Measurements from ENCODE around the gene ZNF346. TPM values are rescaled to one million over a fixed set of nuclear protein-coding genes. Genes with fewer than 3 reads are reported as not detected.

The ZNF346 gene
- total RNA-seq, 1 experiment from 2014 or later = 32.5 TPM

DNA sequence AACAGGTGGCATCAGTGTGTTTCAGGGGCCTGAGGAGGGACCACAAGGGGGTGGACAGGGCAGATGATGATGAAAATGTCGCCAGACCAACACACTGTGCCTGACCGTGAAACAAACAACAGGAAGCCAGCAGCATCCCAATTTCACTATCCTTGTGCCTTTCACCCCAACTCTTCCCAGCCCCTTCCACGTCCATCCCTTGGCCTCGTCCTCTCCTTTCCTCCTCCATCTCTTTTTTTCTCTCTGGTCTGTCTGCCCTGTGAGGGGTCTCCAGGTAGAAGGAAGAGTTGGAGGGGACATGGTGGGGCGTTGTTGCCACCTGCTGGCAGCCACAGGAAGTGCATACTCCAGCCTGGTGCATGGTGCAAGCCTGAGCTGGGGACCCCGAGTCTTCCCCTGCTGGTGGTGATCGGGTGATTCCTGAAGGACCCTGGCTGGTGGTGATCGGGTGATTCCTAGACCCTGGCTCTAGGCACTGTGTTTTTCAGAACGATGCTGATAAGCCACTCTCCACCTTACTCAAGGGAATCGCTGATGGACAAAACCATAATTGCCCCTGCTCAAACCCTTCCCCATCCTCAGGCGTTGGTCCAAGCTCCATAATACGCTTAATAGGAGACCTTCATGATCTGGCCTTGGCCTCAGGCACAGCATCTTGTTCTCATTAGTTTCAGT is 89.4 kb downstream of the ZNF346 start:
- intact Hi-C loops (cut with micrococcal nuclease) = loop anchor here (1.0 to 5.0 kb wide), 4 partner anchors 40 to 540 kb away; no protein-coding TSS in a partner anchor
- BruUV-seq (replicated peaks) = no TSS peak
- no peaks in the 10 kb centered on the region for H3K9me3 Mint-ChIP-seq (ENCODE audit: unreplicated experiment)
- H3K27me3 Mint-ChIP-seq (ENCODE audit: insufficient read depth, unreplicated experiment) = peaks cover 10% of the 10 kb centered on the region
- peak; percentile 99 for TF ChIP-seq CTCF (IDR thresholded peaks at IDR 0.05; ENCODE audit: unreplicated experiment)
- no peaks in the 10 kb centered on the region for H3K36me3 Mint-ChIP-seq (ENCODE audit: insufficient read depth, unreplicated experiment)
- DNase-seq (ENCODE audit: unreplicated experiment) = peak; percentile 62
- ChIA-PET POLR2A (interaction anchor here (0.5 to 1.2 kb wide), 4 partner anchors 21 to 966 kb away, joined by 3 to 4 read pairs (median 3); partner anchors contain the start of gene NSD1), CTCF (interaction anchor here (0.5 to 8.1 kb wide), 64 partner anchors 9 to 1552 kb away, joined by 3 to 235 read pairs (median 4); partner anchors contain the start of genes FGFR4, GRK6, MXD3 and NSD1)
- H3K27ac Mint-ChIP-seq (ENCODE audit: low read depth, unreplicated experiment) = no peak overlapping the region
- H3K4me1 Mint-ChIP-seq (ENCODE audit: insufficient read depth, unreplicated experiment) = peaks cover 4% of the 10 kb centered on the region
- H3K4me3 Mint-ChIP-seq (ENCODE audit: unreplicated experiment) = no peak overlapping the region

GRCh38 chr5:177112589-177113220 is 90.2 kb downstream of the ZNF346 start:
- ChIA-PET CTCF (interaction anchor here (0.5 to 8.1 kb wide), 79 partner anchors 8 to 1552 kb away, joined by 3 to 235 read pairs (median 4); partner anchors contain the start of genes FGFR4, GRK6, MXD3 and NSD1), POLR2A (interaction anchor here (0.5 to 2.5 kb wide), 6 partner anchors 21 to 455 kb away, joined by 3 to 16 read pairs (median 4); partner anchors contain the start of gene NSD1)
- Mint-ChIP-seq H3K27ac (ENCODE audit: low read depth, unreplicated experiment) (no peak overlapping the region), H3K4me1 (ENCODE audit: insufficient read depth, unreplicated experiment) (peaks cover 4% of the 10 kb centered on the region), H3K27me3 (ENCODE audit: insufficient read depth, unreplicated experiment) (peaks cover 2% of the 10 kb centered on the region), H3K36me3 (ENCODE audit: insufficient read depth, unreplicated experiment) (no peaks in the 10 kb centered on the region), H3K4me3 (ENCODE audit: unreplicated experiment) (no peak overlapping the region), H3K9me3 (ENCODE audit: unreplicated experiment) (no peaks in the 10 kb centered on the region)
- BruUV-seq (replicated peaks) = no TSS peak
- intact Hi-C loops (cut with micrococcal nuclease) = loop anchor here (1.0 to 5.0 kb wide), 4 partner anchors 40 to 540 kb away; no protein-coding TSS in a partner anchor
- no peak for DNase-seq (ENCODE audit: unreplicated experiment)
- no peak for TF ChIP-seq CTCF (IDR thresholded peaks at IDR 0.05; ENCODE audit: unreplicated experiment)

DNA sequence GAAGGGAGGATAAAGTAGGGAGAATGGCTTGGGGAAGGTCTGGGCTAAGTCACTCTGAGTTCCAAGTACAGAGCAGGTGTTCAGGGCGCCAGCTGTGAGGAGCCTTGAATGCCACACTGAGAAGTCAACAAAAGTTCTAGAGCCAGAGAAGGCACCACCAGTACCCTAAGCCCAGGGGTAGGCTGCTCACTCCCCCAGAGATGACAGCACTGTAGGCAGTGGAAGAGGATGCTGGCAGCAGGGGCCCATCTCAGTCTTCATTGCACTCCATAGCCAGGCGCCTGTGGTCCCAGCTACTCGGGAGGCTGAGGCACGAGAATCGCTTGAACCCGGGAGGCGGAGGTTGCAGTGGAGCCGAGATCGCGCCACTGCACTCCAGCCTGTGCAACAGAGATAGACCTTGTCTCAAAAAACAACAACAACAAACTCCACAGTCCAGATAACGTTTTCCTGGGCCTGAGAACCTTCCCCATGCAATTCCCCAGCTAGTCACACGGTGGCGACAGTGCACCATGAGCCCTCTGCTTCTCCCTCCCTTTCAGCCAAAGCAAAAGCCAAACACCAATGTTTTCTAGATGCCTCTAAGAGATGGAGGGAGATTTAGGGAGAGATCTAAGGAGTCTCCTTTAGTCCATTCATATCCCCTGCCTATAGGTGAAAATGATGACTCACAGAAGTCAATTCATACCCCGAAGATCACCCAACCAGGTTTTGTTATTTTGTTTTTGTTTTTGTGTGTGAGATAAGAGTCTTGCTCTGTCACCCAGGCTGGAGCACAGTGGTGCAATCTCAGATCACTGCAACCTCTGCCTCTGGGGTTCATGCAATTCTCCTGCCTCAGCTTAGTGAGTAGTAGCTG is 91.3 kb downstream of the ZNF346 start:
- H3K27me3 Mint-ChIP-seq (ENCODE audit: insufficient read depth, unreplicated experiment) = no peaks in the 10 kb centered on the region
- H3K27ac Mint-ChIP-seq (ENCODE audit: low read depth, unreplicated experiment) = no peak overlapping the region
- TF ChIP-seq CTCF (IDR thresholded peaks at IDR 0.05; ENCODE audit: unreplicated experiment) = peak; percentile 100
- H3K36me3 Mint-ChIP-seq (ENCODE audit: insufficient read depth, unreplicated experiment) = no peaks in the 10 kb centered on the region
- ChIA-PET CTCF (interaction anchor here (0.6 to 8.1 kb wide), 66 partner anchors 8 to 571 kb away, joined by 3 to 235 read pairs (median 4); partner anchors contain the start of genes FGFR4, GRK6, MXD3 and NSD1), POLR2A (interaction anchor here (0.9 to 2.5 kb wide), 7 partner anchors 35 to 456 kb away, joined by 3 to 16 read pairs (median 4); partner anchors contain the start of gene LMAN2)
- H3K4me1 Mint-ChIP-seq (ENCODE audit: insufficient read depth, unreplicated experiment) = peaks cover 4% of the 10 kb centered on the region
- peak; percentile 86 for DNase-seq (ENCODE audit: unreplicated experiment)
- H3K4me3 Mint-ChIP-seq (ENCODE audit: unreplicated experiment) = no peak overlapping the region
- H3K9me3 Mint-ChIP-seq (ENCODE audit: unreplicated experiment) = no peaks in the 10 kb centered on the region
- intact Hi-C loops (cut with micrococcal nuclease) = loop anchor here (1.0 to 5.0 kb wide), 8 partner anchors 120 to 541 kb away; partner anchors contain the start of genes PRELID1 and RAB24
- no TSS peak for BruUV-seq (replicated peaks)
